ENCODE results near the gene PIGX. TPM values are rescaled to one million over a fixed set of nuclear protein-coding genes. Genes with fewer than 3 reads are reported as not detected.

PIGX gene
- total RNA-seq, 3 donors from 2014 or later (not counting 1 experiment from before 2014, with no cell fraction given), result 23.9 to 31.8 (median 24.2) TPM

- Histone ChIP-seq H3K36me3 (ENCODE audit: control insufficient read depth, insufficient read depth, low read length) (no peaks in the 10 kb centered on the region), H3K4me1 (ENCODE audit: control insufficient read depth, insufficient read depth, low read length) (peaks cover 18% of the 10 kb centered on the region), H3K9me3 (ENCODE audit: control insufficient read depth, insufficient read depth, low read length) (no peaks in the 10 kb centered on the region), H3K27ac (ENCODE audit: low read length) (no peak overlapping the region), H3K4me3 (ENCODE audit: low read length) (no peak overlapping the region), H3K27me3 (ENCODE audit: control insufficient read depth, insufficient read depth, low read length) (no peaks in the 10 kb centered on the region)
- DNase-seq (peak in 1 of 2 donors; percentile 26), ATAC-seq (peak in 1 of 3 donors; percentile 19)
- peak overlapping the region; percentile 72 to 86 for H3K27ac Mint-ChIP-seq
- H3K4me1 Mint-ChIP-seq, result peaks cover 0 to 12% of the 10 kb centered on the region in 2 donors
- peak overlapping the region; percentile 58 for H3K4me3 Mint-ChIP-seq
- H3K36me3 Mint-ChIP-seq, result no peaks in the 10 kb centered on the region
- no peaks in the 10 kb centered on the region for H3K27me3 Mint-ChIP-seq (ENCODE audit: low read depth in 2 of 2)
- intact Hi-C loops (cut with micrococcal nuclease), result no loop called here
- 96% methylated on average over 5 of the region's 5 CpGs for WGBS (ENCODE audit: insufficient coverage)
- TF ChIP-seq, protein P1, sequence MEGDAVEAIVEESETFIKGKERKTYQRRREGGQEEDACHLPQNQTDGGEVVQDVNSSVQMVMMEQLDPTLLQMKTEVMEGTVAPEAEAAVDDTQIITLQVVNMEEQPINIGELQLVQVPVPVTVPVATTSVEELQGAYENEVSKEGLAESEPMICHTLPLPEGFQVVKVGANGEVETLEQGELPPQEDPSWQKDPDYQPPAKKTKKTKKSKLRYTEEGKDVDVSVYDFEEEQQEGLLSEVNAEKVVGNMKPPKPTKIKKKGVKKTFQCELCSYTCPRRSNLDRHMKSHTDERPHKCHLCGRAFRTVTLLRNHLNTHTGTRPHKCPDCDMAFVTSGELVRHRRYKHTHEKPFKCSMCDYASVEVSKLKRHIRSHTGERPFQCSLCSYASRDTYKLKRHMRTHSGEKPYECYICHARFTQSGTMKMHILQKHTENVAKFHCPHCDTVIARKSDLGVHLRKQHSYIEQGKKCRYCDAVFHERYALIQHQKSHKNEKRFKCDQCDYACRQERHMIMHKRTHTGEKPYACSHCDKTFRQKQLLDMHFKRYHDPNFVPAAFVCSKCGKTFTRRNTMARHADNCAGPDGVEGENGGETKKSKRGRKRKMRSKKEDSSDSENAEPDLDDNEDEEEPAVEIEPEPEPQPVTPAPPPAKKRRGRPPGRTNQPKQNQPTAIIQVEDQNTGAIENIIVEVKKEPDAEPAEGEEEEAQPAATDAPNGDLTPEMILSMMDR (IDR thresholded peaks at IDR 0.05), result no peak
- peaks cover 0 to 2% of the 10 kb centered on the region in 2 donors for H3K9me3 Mint-ChIP-seq
Observed at GRCh38 chr3:196695849-196696226, 16.3 kb upstream of the PIGX start.

DNA sequence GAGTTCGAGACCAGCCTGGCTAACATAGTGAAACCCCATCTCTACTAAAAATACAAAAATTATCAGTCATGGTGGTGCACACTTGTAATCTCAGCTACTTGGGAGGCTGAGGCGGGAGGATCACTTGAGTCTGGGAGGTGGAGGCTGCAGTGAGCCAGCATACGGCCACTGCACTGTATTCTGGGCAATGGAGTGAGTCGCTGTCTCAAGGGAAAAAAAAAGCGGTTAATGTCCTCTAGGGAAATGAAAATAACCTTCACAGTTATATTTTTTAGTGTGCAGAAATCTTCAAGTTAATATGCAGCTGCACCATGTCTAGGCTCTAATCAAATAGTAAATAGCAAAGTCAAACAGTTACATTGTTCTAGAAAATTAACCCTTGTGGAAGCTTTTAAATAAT, 14.9 kb upstream of the PIGX start:
- Histone ChIP-seq H3K9me3 (ENCODE audit: control insufficient read depth, insufficient read depth, low read length) (no peaks in the 10 kb centered on the region), H3K4me3 (ENCODE audit: low read length) (no peak overlapping the region), H3K27ac (ENCODE audit: low read length) (no peak overlapping the region), H3K36me3 (ENCODE audit: control insufficient read depth, insufficient read depth, low read length) (no peaks in the 10 kb centered on the region), H3K4me1 (ENCODE audit: control insufficient read depth, insufficient read depth, low read length) (peaks cover 18% of the 10 kb centered on the region), H3K27me3 (ENCODE audit: control insufficient read depth, insufficient read depth, low read length) (no peaks in the 10 kb centered on the region)
- no peak for DNase-seq
- Mint-ChIP-seq H3K27me3 (ENCODE audit: low read depth in 2 of 2) (no peaks in the 10 kb centered on the region), H3K4me3 (no peak overlapping the region), H3K36me3 (no peaks in the 10 kb centered on the region), H3K4me1 (peaks cover 0 to 12% of the 10 kb centered on the region in 2 donors), H3K9me3 (peaks cover 0 to 2% of the 10 kb centered on the region in 2 donors), H3K27ac (no peak overlapping the region)
- WGBS (ENCODE audit: insufficient coverage), result 91% methylated on average over 4 of the region's 5 CpGs
- intact Hi-C loops (cut with micrococcal nuclease), result no loop called here
- no peak for ATAC-seq
- TF ChIP-seq, protein P1 (IDR thresholded peaks at IDR 0.05), result no peak

GRCh38 chr3:196699749-196700148, 12.4 kb upstream of the PIGX start:
- H3K36me3 Mint-ChIP-seq, result no peaks in the 10 kb centered on the region
- DNase-seq, result no peak

More at GRCh38 chr3:196699749-196700148, 12.4 kb upstream of the PIGX start:
- ATAC-seq, result no peak
- H3K9me3 ChIP-seq (ENCODE audit: control insufficient read depth, insufficient read depth, low read length), result no peaks in the 10 kb centered on the region
- no peak overlapping the region for H3K27ac ChIP-seq (ENCODE audit: low read length)
- Mint-ChIP-seq H3K4me3 (no peak overlapping the region), H3K4me1 (peaks cover 0 to 8% of the 10 kb centered on the region in 2 donors), H3K9me3 (peaks cover 0 to 2% of the 10 kb centered on the region in 2 donors), H3K27ac (no peak overlapping the region), H3K27me3 (ENCODE audit: low read depth in 2 of 2) (no peaks in the 10 kb centered on the region)
- intact Hi-C loops (cut with micrococcal nuclease), result no loop called here
- H3K4me3 ChIP-seq (ENCODE audit: low read length), result no peak overlapping the region
- peaks cover 9% of the 10 kb centered on the region for H3K4me1 ChIP-seq (ENCODE audit: control insufficient read depth, insufficient read depth, low read length)
- no peaks in the 10 kb centered on the region for H3K36me3 ChIP-seq (ENCODE audit: control insufficient read depth, insufficient read depth, low read length)
- TF ChIP-seq, protein P1 (IDR thresholded peaks at IDR 0.05), result no peak
- over 99% methylated on average over 7 of the region's 7 CpGs for WGBS (ENCODE audit: insufficient coverage)
- no peaks in the 10 kb centered on the region for H3K27me3 ChIP-seq (ENCODE audit: control insufficient read depth, insufficient read depth, low read length)

All from natural killer cell (primary cell).